Pancreas (tissue), 10 donors: ENCODE data around the gene TTLL8. TPM values are rescaled to one million over a fixed set of nuclear protein-coding genes. Genes with fewer than 3 reads are reported as not detected.

Experiments used
- ATAC-seq, 4 donors: fragments of 200-7000 bp; cut with Tn5 transposase; one replicate each; pipeline versions ENCODE4 v1.8.0 to v1.9.1; 2020; ENCODE audit warnings: mild to moderate bottlenecking in 4 of 4, moderate library complexity in 4 of 4
- DNase-seq, 6 donors: peaks; one replicate each; pipeline ENCODE4 v3.0.0-alpha.2; 2020
- FAIRE-seq: peaks from 2 replicates; lab custom pipeline; 2012; peaks lifted over from hg19 to GRCh38; lab: Jason Lieb, UNC
- H3K27ac ChIP-seq, 4 donors: fragments of 200-600 bp; sonication (generic); 1 replicate in 3 of 4; 2 replicates in 1 of 4; pipeline versions ENCODE4 v1.5.0 to v1.8.0; 2020
- H3K27me3 ChIP-seq, 4 donors: fragments of 200-600 bp; one replicate each; pipeline ENCODE4 v1.8.0; 2021
- H3K36me3 ChIP-seq, 3 donors: fragments of 200-600 bp; sonication (generic) in 1 of 3; one replicate each; pipeline versions ENCODE4 v1.5.0 to v1.8.0; 2020 to 2021
- H3K4me1 ChIP-seq, 3 donors: fragments of 200-600 bp; one replicate each; pipeline ENCODE4 v1.8.0; 2021
- H3K4me3 ChIP-seq, 4 donors: fragments of 200-600 bp; sonication (generic) in 2 of 4; one replicate each; pipeline versions ENCODE4 v1.5.0 to v1.8.0; 2020 to 2021
- H3K9me3 ChIP-seq, 4 donors: fragments of 200-600 bp; one replicate each; pipeline ENCODE4 v1.8.0; 2021
- CTCF ChIP-seq, 4 donors: fragments of 200-600 bp; sonication (generic) in 3 of 4; IDR thresholded peaks; one replicate each; pipeline versions ENCODE4 v1.5.0 to v1.8.0; 2021; ENCODE audit warnings: antibody characterized with exemption in 4 of 4
- WGBS, 2 donors: extraction: QIAGEN DNeasy Blood & Tissue Kit; methylation state at CpG; one replicate each; pipeline ENCODE4 v1.1.7; 2013; 5-methylcytosine and 5-hydroxymethylcytosine counted together
- intact Hi-C, 3 donors: fragments of 100-400 bp; cut with DNase I; formaldehyde crosslinking; loops; one replicate each; pipeline versions ENCODE4 v1.11.1 to v1.14.2; 2022
- polyA plus RNA-seq, 2 donors: library from polyadenylated mRNA; stranded (reverse); fragments of 200-250 nt; gene quantifications; one replicate each; pipeline ENCODE4 v1.2.3, GENCODE V29; 2013
- total RNA-seq, 6 donors: library from RNA; stranded (reverse); fragmentation: NEBNext Ultra II Directional in 4 of 6; extraction: Animal tissue kit (Norgen Biotek cat#: 25700) in 4 of 6; gene quantifications; one replicate each; pipeline versions ENCODE4 v1.2.1 to v1.2.4, GENCODE V29; 2021 to 2023
- donor health status: healthy with polysubstance abuse.
- donor health status: DM: no; HTN: no; CAD: no; lungs with moderate emphysema.
- donor health status: DM: no; HTN: no; CAD: no.
- donor health status: control.
- donor health status: control.
- donor health status: Bipolar disorder and iron deficiency.
- donor health status: DM: yes; HTN: yes; CAD: no.
- donor health status: DM: no; HTN: no; CAD: no.
- donor health status: DM: no; HTN: no; CAD: no.
- donor health status: DM: yes; HTN: yes; CAD: no.

Gene TTLL8
- total and polyA plus RNA-seq, 8 donors = not detected

GRCh38 chr22:50035131-50035881 lies 22.8 kb downstream of the TTLL8 start:
- H3K27me3 ChIP-seq = no peaks in the 10 kb centered on the region
- H3K36me3 ChIP-seq = no peaks in the 10 kb centered on the region
- H3K9me3 ChIP-seq = no peaks in the 10 kb centered on the region
- no peak overlapping the region for H3K27ac ChIP-seq
- DNase-seq (peak in 2 of 6 donors; percentile 44 to 56), FAIRE-seq (no peak), ATAC-seq (no peak)
- no peak for TF ChIP-seq CTCF (IDR thresholded peaks at IDR 0.05)
- H3K4me3 ChIP-seq = no peak overlapping the region
- intact Hi-C loops = loop anchor here in 2 of 3 donors (10.0 kb wide), 2 partner anchors 111 to 271 kb away; no protein-coding TSS in a partner anchor
- WGBS, 2 donors = 54 to 69% methylated on average over 24 of the region's 24 CpGs
- no peaks in the 10 kb centered on the region for H3K4me1 ChIP-seq

GRCh38 chr22:50034126-50035081 lies 23.7 kb downstream of the TTLL8 start:
- 64 to 73% methylated on average over 43 of the region's 43 CpGs for WGBS, 2 donors
- intact Hi-C loops = loop anchor here in 2 of 3 donors (10.0 kb wide), 2 partner anchors 110 to 270 kb away; no protein-coding TSS in a partner anchor
- Histone ChIP-seq H3K27ac (no peak overlapping the region), H3K36me3 (no peaks in the 10 kb centered on the region), H3K9me3 (no peaks in the 10 kb centered on the region), H3K4me3 (no peak overlapping the region), H3K27me3 (no peaks in the 10 kb centered on the region), H3K4me1 (no peaks in the 10 kb centered on the region)
- DNase-seq = peak in 1 of 6 donors; percentile 36
- FAIRE-seq = no peak
- TF ChIP-seq CTCF (IDR thresholded peaks at IDR 0.05) = no peak
- no peak for ATAC-seq

- Histone ChIP-seq H3K4me1 (no peaks in the 10 kb centered on the region), H3K9me3 (no peaks in the 10 kb centered on the region), H3K4me3 (no peak overlapping the region), H3K27ac (no peak overlapping the region), H3K27me3 (no peaks in the 10 kb centered on the region), H3K36me3 (no peaks in the 10 kb centered on the region)
- WGBS, 2 donors = 73 to 85% methylated on average over 23 of the region's 23 CpGs
- DNase-seq = peak in 1 of 6 donors; percentile 44
- intact Hi-C loops = loop anchor here in 2 of 3 donors (10.0 kb wide), 2 partner anchors 108 to 268 kb away; no protein-coding TSS in a partner anchor
- no peak for TF ChIP-seq CTCF (IDR thresholded peaks at IDR 0.05)
- FAIRE-seq = no peak
- no peak for ATAC-seq
Measured at GRCh38 chr22:50032941-50033601, 25.0 kb downstream of the TTLL8 start.

GRCh38 chr22:50032109-50032871 lies 25.8 kb downstream of the TTLL8 start:
- Histone ChIP-seq H3K27ac (no peak overlapping the region), H3K4me3 (no peak overlapping the region), H3K4me1 (no peaks in the 10 kb centered on the region), H3K36me3 (no peaks in the 10 kb centered on the region), H3K27me3 (no peaks in the 10 kb centered on the region), H3K9me3 (no peaks in the 10 kb centered on the region)
- DNase-seq = peak in 1 of 6 donors; percentile 52
- no peak for TF ChIP-seq CTCF (IDR thresholded peaks at IDR 0.05)
- no peak for FAIRE-seq
- intact Hi-C loops = loop anchor here in 2 of 3 donors (10.0 kb wide), 2 partner anchors 107 to 267 kb away; no protein-coding TSS in a partner anchor
- WGBS, 2 donors = 66 to 79% methylated on average over 24 of the region's 24 CpGs
- no peak for ATAC-seq
